Measurements from ENCODE around the gene HBS1L. TPM values are rescaled to one million over a fixed set of nuclear protein-coding genes. Genes with fewer than 3 reads are reported as not detected.

Gene HBS1L
- total RNA-seq, 1 donor from 2014 or later: 87.1 TPM

- no peak overlapping the region for H3K4me3 ChIP-seq
- H3K4me1 ChIP-seq: no peaks in the 10 kb centered on the region
- H3K36me3 ChIP-seq: no peaks in the 10 kb centered on the region
- no peaks in the 10 kb centered on the region for H3K9me3 ChIP-seq (replicated peaks)
- DNase-seq: no peak
- no peak for TF ChIP-seq CTCF (IDR thresholded peaks at IDR 0.05; ENCODE audit: borderline replicate concordance)
- H3K27ac ChIP-seq (replicated peaks): no peak overlapping the region
- H3K27me3 ChIP-seq (ENCODE audit: low read depth): peaks cover 10% of the 10 kb centered on the region
- intact Hi-C loops (cut with micrococcal nuclease): no loop called here
These were observed 34.5 kb upstream of the HBS1L start for GRCh38 chr6:135088818-135089809.

- H3K4me1 ChIP-seq: no peaks in the 10 kb centered on the region
- H3K27me3 ChIP-seq (ENCODE audit: low read depth): peaks cover 10% of the 10 kb centered on the region
- no peak overlapping the region for H3K27ac ChIP-seq (replicated peaks)
- TF ChIP-seq CTCF (IDR thresholded peaks at IDR 0.05; ENCODE audit: borderline replicate concordance): no peak
- no peak for DNase-seq
- no peaks in the 10 kb centered on the region for H3K9me3 ChIP-seq (replicated peaks)
- intact Hi-C loops (cut with micrococcal nuclease): no loop called here
- H3K4me3 ChIP-seq: no peak overlapping the region
- no peaks in the 10 kb centered on the region for H3K36me3 ChIP-seq
These were observed 33.7 kb upstream of the HBS1L start for GRCh38 chr6:135088281-135088680.

- intact Hi-C loops (cut with micrococcal nuclease): no loop called here
- H3K4me1 ChIP-seq: no peaks in the 10 kb centered on the region
- no peaks in the 10 kb centered on the region for H3K9me3 ChIP-seq (replicated peaks)
- H3K27me3 ChIP-seq (ENCODE audit: low read depth): peaks cover 10% of the 10 kb centered on the region
- no peak for DNase-seq
- no peak overlapping the region for H3K27ac ChIP-seq (replicated peaks)
- TF ChIP-seq CTCF (IDR thresholded peaks at IDR 0.05; ENCODE audit: borderline replicate concordance): no peak
- no peak overlapping the region for H3K4me3 ChIP-seq
- no peaks in the 10 kb centered on the region for H3K36me3 ChIP-seq
These were observed 33.2 kb upstream of the HBS1L start for GRCh38 chr6:135087803-135088202.

- intact Hi-C loops (cut with micrococcal nuclease): no loop called here
- no peak for DNase-seq
- Histone ChIP-seq H3K27ac (replicated peaks) (no peak overlapping the region), H3K4me3 (no peak overlapping the region), H3K4me1 (no peaks in the 10 kb centered on the region), H3K9me3 (replicated peaks) (peaks cover 2% of the 10 kb centered on the region), H3K36me3 (no peaks in the 10 kb centered on the region), H3K27me3 (ENCODE audit: low read depth) (peaks cover 10% of the 10 kb centered on the region)
- no peak for TF ChIP-seq CTCF (IDR thresholded peaks at IDR 0.05; ENCODE audit: borderline replicate concordance)
These were observed 32.8 kb upstream of the HBS1L start for GRCh38 chr6:135087403-135087802.

DNA sequence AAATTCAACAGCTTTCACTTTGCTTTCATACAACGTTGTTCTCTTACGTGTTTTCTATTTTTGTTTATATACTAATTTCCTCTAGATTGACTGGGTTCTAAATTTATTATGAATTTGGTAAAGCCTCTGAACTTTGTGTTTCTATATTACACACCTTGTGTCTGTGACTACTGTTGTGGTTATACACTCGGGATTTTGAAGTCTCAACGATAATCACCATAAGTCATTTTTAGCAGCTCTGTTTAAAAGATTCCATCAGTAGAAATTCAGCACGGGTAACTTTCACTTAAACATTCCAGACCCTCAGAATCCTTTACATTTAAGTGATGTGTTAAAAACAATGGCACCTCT, 31.8 kb upstream of the HBS1L start:
- Histone ChIP-seq H3K27ac (replicated peaks) (no peak overlapping the region), H3K4me3 (no peak overlapping the region), H3K4me1 (no peaks in the 10 kb centered on the region), H3K9me3 (replicated peaks) (peaks cover 13% of the 10 kb centered on the region), H3K27me3 (ENCODE audit: low read depth) (peaks cover 10% of the 10 kb centered on the region), H3K36me3 (no peaks in the 10 kb centered on the region)
- intact Hi-C loops (cut with micrococcal nuclease): no loop called here
- no peak for DNase-seq
- TF ChIP-seq CTCF (IDR thresholded peaks at IDR 0.05; ENCODE audit: borderline replicate concordance): no peak

All from left ventricle myocardium inferior (tissue), 1 donor.